HCT116 (cell line): ENCODE data around the gene CDH4. TPM values are rescaled to one million over a fixed set of nuclear protein-coding genes. Genes with fewer than 3 reads are reported as not detected.

Source experiments
- ATAC-seq: fragments of 200-7000 bp; cut with Tn5 transposase; 2 replicates; pipeline ENCODE4 v1.9.1; 2020; ENCODE audit warnings: mild to moderate bottlenecking, moderate library complexity
- BruUV-seq: library from RNA; stranded (reverse); fragments of 400-500 nt; replicated peaks from 2 replicates; lab custom pipeline; 2021; lab: Mats Ljungman, UMichigan
- CTCF ChIA-PET: fragments of 300-600 bp; sonication (Branson Sonifier 250); formaldehyde crosslinking; loops from one replicate; lab custom pipeline; 2021; ENCODE audit warnings: antibody characterized with exemption; lab: Charles Lee
- POLR2A ChIA-PET: fragments of 300-600, 350-600 bp; sonication (Branson Sonifier 250); formaldehyde crosslinking; loops from one replicate; lab custom pipeline; 2021; ENCODE audit warnings: antibody characterized with exemption; lab: Charles Lee
- RAD21 ChIA-PET, 2 experiments: fragments of 300-600 bp; sonication (Branson Sonifier 250); formaldehyde crosslinking; loops; one replicate each; lab custom pipeline; 2023; ENCODE audit warnings: low total read pairs in 2 of 2; ENCODE audit not compliant: uncharacterized antibody in 2 of 2, unreplicated experiment in 2 of 2, low non-redundant PET in 1 of 2; lab: Charles Lee
- DNase-seq: peaks from one replicate; pipeline ENCODE4 v3.0.0-alpha.2; 2010; ENCODE audit warnings: low read depth, low spot score
- H2AFZ ChIP-seq: fragments of 200-600 bp; shearing (Covaris generic), sonication (generic); 2 replicates; pipeline ENCODE4 v1.6.1; 2017; ENCODE audit warnings: low read depth, mixed run types, mixed read lengths, antibody characterized with exemption, low read length; ENCODE audit not compliant: poor library complexity, severe bottlenecking
- H3K27ac ChIP-seq: 2 replicates; pipeline ENCODE4 v1.5.1; 2012; ENCODE audit warnings: low read depth, low read length
- H3K27me3 ChIP-seq: fragments of 200-600 bp; sonication (generic); 2 replicates; pipeline ENCODE4 v1.6.1; 2016; ENCODE audit warnings: mixed run types, low read length, mixed read lengths; ENCODE audit not compliant: insufficient read depth
- H3K36me3 ChIP-seq, 2 experiments: fragments of 200-500 bp in 1 of 2; fragments of 200-600 bp in 1 of 2; sonication (Bioruptor generic) in 1 of 2; sonication (generic) in 1 of 2; 2 replicates each; pipeline versions ENCODE4 v1.5.1 to v1.6.1; 2014 to 2016; ENCODE audit warnings: low read length in 2 of 2, inconsistent platforms in 1 of 2, mixed read lengths in 1 of 2, mixed run types in 1 of 2; ENCODE audit not compliant: insufficient read depth in 2 of 2, control insufficient read depth in 1 of 2
- H3K4me1 ChIP-seq, 2 experiments: fragments of 200-600 bp in 1 of 2; sonication (generic) in 1 of 2; 2 replicates each; pipeline versions ENCODE4 v1.5.1 to v1.6.1; 2012 to 2017; ENCODE audit warnings: low read length in 2 of 2, inconsistent platforms in 1 of 2, mild to moderate bottlenecking in 1 of 2, mixed read lengths in 1 of 2, mixed run types in 1 of 2, moderate library complexity in 1 of 2; ENCODE audit not compliant: insufficient read depth in 2 of 2, control insufficient read depth in 1 of 2
- H3K4me2 ChIP-seq: fragments of 200-600 bp; sonication (generic); 2 replicates; pipeline ENCODE4 v1.6.1; 2017; ENCODE audit warnings: mixed run types, low read length, mixed read lengths
- H3K4me3 ChIP-seq, 2 experiments: fragments of 200-600 bp in 1 of 2; sonication (generic) in 1 of 2; replicated peaks in 1 of 2; 2 replicates each; pipeline ENCODE4 v1.5.1; 2011 to 2016; ENCODE audit warnings: low read length in 2 of 2, control low read depth in 1 of 2, low read depth in 1 of 2, mild to moderate bottlenecking in 1 of 2, mixed read lengths in 1 of 2, mixed run types in 1 of 2
- H3K79me2 ChIP-seq: fragments of 200-600 bp; sonication (generic); 2 replicates; pipeline ENCODE4 v1.6.1; 2017; ENCODE audit warnings: mild to moderate bottlenecking, mixed run types, low read length, moderate library complexity, mixed read lengths; ENCODE audit not compliant: insufficient read depth
- H3K9ac ChIP-seq: fragments of 200-600 bp; sonication (generic); 2 replicates; pipeline ENCODE4 v1.6.1; 2016; ENCODE audit warnings: low read length, mixed read lengths
- H3K9me2 ChIP-seq: fragments of 200-600 bp; sonication (generic), shearing (Covaris generic); 2 replicates; pipeline ENCODE4 v1.6.1; 2017; ENCODE audit warnings: mixed run types, mild to moderate bottlenecking, moderate library complexity; ENCODE audit not compliant: insufficient read depth
- H3K9me3 ChIP-seq, 2 experiments: fragments of 200-500 bp in 1 of 2; fragments of 200-600 bp in 1 of 2; sonication (Bioruptor generic) in 1 of 2; sonication (generic) in 1 of 2; 2 replicates each; pipeline ENCODE4 v1.6.1; 2014 to 2017; ENCODE audit warnings: low read length in 2 of 2, mixed read lengths in 2 of 2, inconsistent platforms in 1 of 2, low read depth in 1 of 2, mild to moderate bottlenecking in 1 of 2, mixed run types in 1 of 2, moderate library complexity in 1 of 2; ENCODE audit not compliant: control insufficient read depth in 1 of 2, insufficient read depth in 1 of 2
- H4K20me1 ChIP-seq: fragments of 200-600 bp; sonication (generic), shearing (Covaris generic); 2 replicates; pipeline ENCODE4 v1.6.1; 2017; ENCODE audit warnings: mixed run types, mild to moderate bottlenecking, moderate library complexity; ENCODE audit not compliant: insufficient read depth
- EGR1 ChIP-seq: IDR thresholded peaks from 2 replicates; pipeline ENCODE4 v1.6.1; 2012; ENCODE audit warnings: low read depth
- ELF1 ChIP-seq: IDR thresholded peaks from 2 replicates; pipeline ENCODE4 v1.6.1; 2012; ENCODE audit warnings: low read depth, borderline replicate concordance
- EZH2 ChIP-seq: fragments of 200-600 bp; sonication (generic); IDR thresholded peaks from 2 replicates; pipeline ENCODE4 v1.6.1; 2017; ENCODE audit warnings: antibody characterized with exemption, mixed run types
- JUND ChIP-seq: IDR thresholded peaks from 2 replicates; pipeline ENCODE4 v1.6.1; 2012
- POLR2AphosphoS5 ChIP-seq: IDR thresholded peaks from 2 replicates; pipeline ENCODE4 v1.6.1; 2011; ENCODE audit warnings: mild to moderate bottlenecking, low read depth, low read length, moderate library complexity
- SIN3A ChIP-seq: IDR thresholded peaks from 2 replicates; pipeline ENCODE4 v1.6.1; 2012; ENCODE audit warnings: low read depth
- SP1 ChIP-seq: IDR thresholded peaks from 2 replicates; pipeline ENCODE4 v1.6.1; 2012; ENCODE audit warnings: low read depth
- SRF ChIP-seq: IDR thresholded peaks from 2 replicates; pipeline ENCODE4 v1.6.1; 2012; ENCODE audit warnings: low read depth
- YY1 ChIP-seq: IDR thresholded peaks from 2 replicates; pipeline ENCODE4 v1.6.1; 2011; ENCODE audit warnings: low read length, low read depth, moderate library complexity, mild to moderate bottlenecking; ENCODE audit not compliant: insufficient replicate concordance; ENCODE audit errors: extremely low read depth
- ZNF274 ChIP-seq: fragments of 200-500 bp; sonication (Bioruptor generic); IDR thresholded peaks from 2 replicates; pipeline ENCODE4 v1.6.1; 2014; ENCODE audit warnings: mild to moderate bottlenecking, low read depth, low read length, inconsistent platforms
- intact Hi-C: fragments of 100-400 bp; cut with micrococcal nuclease; formaldehyde crosslinking; loops from 2 replicates; pipeline ENCODE4 v1.10.0; 2022
- total RNA-seq: library from RNA; stranded (reverse); gene quantifications from one replicate; pipeline ENCODE4 v1.2.1, GENCODE V29; 2021; ENCODE audit not compliant: unreplicated experiment

CDH4 gene
- total RNA-seq, 1 experiment from 2014 or later: not detected

DNA sequence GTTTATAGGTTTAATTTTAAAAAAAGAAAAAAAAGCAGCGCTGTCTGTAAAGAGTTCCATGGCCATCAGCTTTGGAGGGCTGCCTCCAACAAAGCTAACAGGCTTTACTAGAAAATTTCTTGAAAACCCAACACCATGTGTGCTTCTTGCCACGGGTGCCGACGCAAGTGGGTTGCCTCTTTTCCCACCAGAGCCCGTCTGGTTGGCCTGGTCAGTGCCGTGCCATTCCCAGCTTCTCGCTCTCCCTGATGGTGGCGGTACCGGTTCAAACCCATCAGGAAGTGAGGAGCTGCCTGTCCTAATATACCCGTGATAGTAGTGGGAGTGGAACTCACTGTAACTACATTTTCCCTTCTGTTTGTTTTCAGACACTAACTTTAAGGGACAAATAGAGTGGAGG lies 73.7 kb downstream of the CDH4 start:
- DNase-seq (no peak), ATAC-seq (no peak)
- CTCF ChIA-PET: no interaction called here
- Histone ChIP-seq H3K4me1 (no peaks in the 10 kb centered on the region), H3K9ac (no peak overlapping the region), H3K9me2 (no peaks in the 10 kb centered on the region), H3K36me3 (no peaks in the 10 kb centered on the region), H3K4me3 (no peak overlapping the region), H2AFZ (no peak overlapping the region), H3K4me2 (no peak overlapping the region), H3K27ac (no peak overlapping the region), H3K9me3 (peaks cover 0 to 4% of the 10 kb centered on the region in 2 experiments; a peak in 2 of 4 replicates), H3K27me3 (no peaks in the 10 kb centered on the region), H3K79me2 (no peaks in the 10 kb centered on the region), H4K20me1 (no peaks in the 10 kb centered on the region)
- intact Hi-C loops: no loop called here
- POLR2A ChIA-PET: no interaction called here
- RAD21 ChIA-PET: no interaction called here
- no peak for TF ChIP-seq EGR1
- TF ChIP-seq JUND: no peak
- no peak for TF ChIP-seq SP1
- TF ChIP-seq ELF1: no peak
- no peak for TF ChIP-seq YY1
- no peak for TF ChIP-seq POLR2AphosphoS5
- BruUV-seq: no TSS peak

GRCh38 chr20:61328911-61329558 lies 77.0 kb downstream of the CDH4 start:
- H4K20me1 ChIP-seq: no peaks in the 10 kb centered on the region
- ATAC-seq (no peak), DNase-seq (no peak)
- ChIA-PET RAD21 (no interaction called here), POLR2A (no interaction called here), CTCF (no interaction called here)
- no peaks in the 10 kb centered on the region for H3K79me2 ChIP-seq
- H2AFZ ChIP-seq: no peak overlapping the region
- TF ChIP-seq EZH2: no peak
- TF ChIP-seq SIN3A: no peak
- TF ChIP-seq ELF1: no peak
- no peak for TF ChIP-seq POLR2AphosphoS5
- no peak for TF ChIP-seq SRF
- TF ChIP-seq EGR1: no peak
- no peak for TF ChIP-seq ZNF274
- peaks cover 0 to 8% of the 10 kb centered on the region in 2 experiments; a peak in 3 of 4 replicates for H3K9me3 ChIP-seq
- H3K4me2 ChIP-seq: no peak overlapping the region
- H3K4me3 ChIP-seq: no peak overlapping the region
- no peak overlapping the region for H3K9ac ChIP-seq
- no peaks in the 10 kb centered on the region for H3K4me1 ChIP-seq
- H3K9me2 ChIP-seq: no peaks in the 10 kb centered on the region
- no peaks in the 10 kb centered on the region for H3K36me3 ChIP-seq
- intact Hi-C loops: no loop called here
- no TSS peak for BruUV-seq
- H3K27me3 ChIP-seq: no peaks in the 10 kb centered on the region
- H3K27ac ChIP-seq: no peak overlapping the region
